GM19328 (cell line): Measurements from ENCODE around the gene ANKRD31.
"Not testable (repeated sequence)": the region's sequence is repeated elsewhere in the genome, so short reads cannot be mapped to it uniquely, and the experiment has no call there.

Experiments
- ATAC-seq: cut with Tn5 transposase; IDR thresholded peaks from one replicate; pipeline ENCODE4 v1.9.1; 2021; ENCODE audit warnings: mild to moderate bottlenecking, moderate library complexity; ENCODE audit not compliant: unreplicated experiment

The ANKRD31 gene

DNA sequence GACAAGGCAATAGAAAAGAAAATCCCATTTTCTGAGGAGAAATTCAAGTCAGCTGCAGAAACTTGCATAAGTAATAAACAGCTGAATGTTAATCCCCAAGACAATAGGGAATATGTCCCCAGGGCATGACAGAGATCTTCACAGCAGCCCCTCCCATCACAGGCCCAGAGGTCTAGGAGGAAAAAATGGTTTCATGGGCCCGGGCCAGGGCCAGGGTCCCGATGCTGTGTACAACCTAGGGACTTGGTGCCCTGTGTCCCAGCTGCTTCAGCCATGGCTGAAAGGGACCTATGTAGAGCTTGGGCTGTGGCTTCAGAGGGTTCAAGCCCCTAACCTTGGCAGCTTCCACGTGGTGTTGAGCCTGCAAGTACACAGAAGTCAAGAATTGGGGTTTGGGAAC lies 75.2 kb downstream of the ANKRD31 start:
- ATAC-seq: not testable (repeated sequence)

DNA sequence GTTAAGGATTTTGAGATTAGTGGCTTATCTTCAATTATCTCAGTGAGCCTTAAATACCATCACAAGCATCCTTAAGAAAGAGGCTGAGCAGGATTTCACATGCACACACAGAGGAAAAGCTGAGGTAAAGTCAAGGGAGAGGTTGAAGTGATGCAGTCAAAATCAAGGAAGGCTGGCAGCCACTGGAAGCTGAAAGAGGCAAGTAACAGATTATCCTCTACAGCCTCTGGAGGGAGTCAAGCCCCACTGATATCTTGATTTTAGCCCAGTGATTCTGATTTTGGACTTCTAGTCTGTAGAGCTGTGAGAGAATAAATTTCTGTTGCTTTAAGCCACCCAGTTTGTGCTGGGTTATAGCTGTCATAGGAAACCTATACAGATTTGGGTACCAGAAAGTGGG lies 80.1 kb downstream of the ANKRD31 start:
- ATAC-seq: no peak

DNA sequence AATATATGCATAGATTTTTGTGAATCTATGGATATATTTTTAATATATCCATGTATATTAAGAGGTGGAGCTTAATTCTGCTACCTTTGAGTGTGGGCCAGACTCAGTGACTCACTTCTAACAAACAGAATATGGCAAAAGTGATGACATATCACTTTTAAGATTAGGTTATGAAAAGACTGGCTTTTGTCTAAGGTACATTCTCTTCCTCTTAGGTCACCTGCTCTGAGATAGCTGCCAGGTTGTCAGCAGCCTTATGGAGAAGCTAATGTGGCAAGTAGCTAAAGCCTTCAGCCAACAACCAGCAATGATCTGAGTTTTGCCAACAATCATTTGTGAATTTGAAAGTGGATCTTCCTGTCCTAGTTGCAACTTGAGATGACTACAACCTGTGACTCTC lies 83.8 kb downstream of the ANKRD31 start:
- no peak for ATAC-seq

DNA sequence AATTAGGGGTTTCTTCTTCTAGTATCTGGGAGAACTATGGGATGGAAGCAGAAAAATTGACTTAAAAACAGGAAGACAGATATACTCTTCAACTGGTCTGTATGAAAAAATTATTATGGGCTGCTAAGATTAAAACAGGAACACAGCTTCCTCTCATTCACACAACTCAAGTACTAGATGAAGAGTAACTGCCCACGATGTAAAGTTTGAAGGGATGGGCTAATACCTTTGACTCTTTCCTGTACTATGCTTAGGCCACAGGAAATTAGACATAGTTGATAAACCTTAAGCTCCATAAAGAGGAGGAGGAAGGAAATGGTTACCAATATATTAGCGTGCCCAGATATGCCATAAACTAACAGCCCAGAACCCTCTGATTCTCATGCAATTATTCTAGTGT lies 88.6 kb downstream of the ANKRD31 start:
- ATAC-seq: no peak

DNA sequence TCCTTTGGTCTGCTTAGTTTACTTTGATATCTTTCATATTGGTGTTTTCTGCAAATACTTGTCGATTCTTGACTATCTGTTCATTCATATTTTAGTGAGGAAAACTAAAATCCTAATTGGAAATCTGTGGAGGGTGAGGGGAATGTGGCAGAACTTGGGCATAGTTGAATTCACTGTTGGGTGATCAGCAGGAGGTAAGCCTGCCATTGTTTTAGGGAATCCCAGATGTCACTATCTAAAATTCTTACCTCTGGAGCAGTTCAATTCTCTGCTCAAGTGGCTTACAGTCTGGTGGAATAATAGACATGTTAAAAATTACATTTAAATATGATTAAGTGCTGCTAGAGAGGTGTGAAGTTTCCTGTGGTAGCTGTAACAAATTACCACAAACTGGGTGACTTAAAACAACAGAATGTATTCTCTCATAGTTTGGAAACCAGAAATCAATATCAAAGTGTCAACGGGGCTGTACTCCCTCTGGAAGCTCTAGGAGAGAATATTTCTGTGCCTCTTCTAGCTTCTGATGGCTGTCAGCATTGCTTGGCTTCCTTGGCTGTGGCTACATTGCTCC lies 94.0 kb downstream of the ANKRD31 start:
- no peak for ATAC-seq

DNA sequence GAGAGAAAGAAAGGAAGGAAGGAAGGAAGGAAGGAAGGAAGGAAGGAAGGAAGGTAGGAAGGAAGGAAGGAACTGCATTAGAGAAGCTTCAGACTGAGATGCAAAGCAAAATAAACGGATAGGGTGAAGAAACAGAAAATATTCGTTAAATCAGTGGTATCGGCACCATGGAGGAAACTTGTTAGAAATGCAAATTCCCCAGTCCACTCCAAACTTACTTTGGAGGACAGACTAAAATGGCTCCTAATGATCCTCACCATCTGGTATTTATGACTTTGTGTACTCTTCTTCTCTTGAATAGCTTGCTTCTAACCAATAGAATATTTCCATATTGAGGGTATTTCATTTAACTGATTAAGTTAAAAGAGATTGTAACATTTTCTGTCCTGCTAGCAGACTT lies 96.4 kb downstream of the ANKRD31 start:
- no peak for ATAC-seq

DNA sequence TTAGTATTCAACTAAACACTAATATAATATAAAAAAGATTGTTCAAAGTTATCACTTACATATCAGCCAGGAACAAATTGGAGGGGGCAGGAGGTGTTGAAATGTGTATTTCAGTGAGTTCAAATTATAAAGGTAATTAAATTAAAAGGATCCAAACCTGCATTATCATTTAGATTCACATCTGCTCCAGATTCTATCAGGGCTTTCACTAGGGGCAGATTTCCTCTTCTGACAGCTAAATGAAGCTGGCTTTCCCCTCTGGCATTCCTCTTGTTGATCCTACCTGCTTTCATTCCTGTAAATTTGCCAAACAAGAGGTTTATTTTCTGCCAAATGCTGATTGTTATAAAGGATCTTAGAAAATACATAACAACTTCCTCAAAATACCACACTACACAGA lies 98.0 kb downstream of the ANKRD31 start:
- no peak for ATAC-seq

DNA sequence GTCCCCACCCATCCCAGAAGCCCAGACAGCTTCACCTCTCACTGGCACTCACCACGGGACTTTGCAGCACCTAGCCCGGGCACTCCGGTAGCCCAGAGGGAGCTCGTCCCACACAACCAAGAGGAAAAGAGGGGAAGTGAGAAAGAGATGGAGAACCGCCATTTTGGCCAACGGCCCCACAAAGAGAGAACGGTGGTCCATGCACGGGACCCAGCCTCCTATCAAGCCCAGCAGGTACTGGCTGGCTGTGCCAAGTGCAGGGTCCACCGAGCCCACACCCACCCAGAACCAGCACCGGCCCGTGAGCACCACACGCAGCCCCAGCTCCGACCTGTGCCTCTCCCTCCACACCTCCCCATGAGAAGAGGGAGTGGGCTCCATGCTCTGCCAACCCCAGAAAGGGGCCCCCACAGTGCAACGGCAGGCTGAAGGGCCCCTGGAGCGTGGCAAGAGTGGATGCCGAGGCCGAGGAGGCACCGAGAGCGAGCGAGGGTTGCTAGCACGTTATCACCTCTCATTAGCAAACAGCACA lies 105.8 kb downstream of the ANKRD31 start:
- no peak for ATAC-seq

DNA sequence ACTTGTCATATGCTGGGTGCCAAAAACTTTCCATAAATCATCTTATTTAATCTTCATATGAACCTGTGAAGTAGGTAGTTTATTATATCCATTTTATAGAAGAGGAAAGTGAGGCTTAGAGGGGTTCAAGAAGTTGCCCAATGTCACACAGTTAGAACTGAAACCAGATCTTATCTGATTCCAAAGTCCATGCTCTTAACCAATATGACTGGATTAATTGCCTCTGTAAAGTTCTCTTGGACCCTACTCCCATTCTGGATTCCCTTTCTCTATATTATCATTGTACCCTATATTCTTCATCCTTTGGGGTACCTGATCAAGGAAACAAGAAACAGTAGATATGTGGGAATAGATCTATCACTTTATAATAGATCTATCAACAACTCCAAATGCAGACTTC lies 119.8 kb downstream of the ANKRD31 start:
- ATAC-seq: no peak

DNA sequence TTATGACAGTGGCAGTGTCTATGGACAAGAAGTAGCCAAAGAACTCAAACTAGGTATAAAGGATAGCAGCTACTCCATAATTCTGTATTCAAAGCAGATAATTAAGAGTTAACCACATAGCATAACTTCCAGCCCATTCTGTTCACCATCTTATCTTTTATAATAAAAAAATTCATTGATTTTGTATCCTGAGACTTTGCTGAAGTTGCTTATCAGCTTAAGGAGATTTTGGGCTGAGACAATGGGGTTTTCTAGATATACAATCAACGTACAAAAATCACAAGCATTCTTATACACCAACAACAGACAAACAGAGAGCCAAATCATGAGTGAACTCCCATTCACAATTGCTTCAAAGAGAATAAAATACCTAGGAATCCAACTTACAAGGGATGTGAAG lies 122.4 kb downstream of the ANKRD31 start:
- ATAC-seq: not testable (repeated sequence)

DNA sequence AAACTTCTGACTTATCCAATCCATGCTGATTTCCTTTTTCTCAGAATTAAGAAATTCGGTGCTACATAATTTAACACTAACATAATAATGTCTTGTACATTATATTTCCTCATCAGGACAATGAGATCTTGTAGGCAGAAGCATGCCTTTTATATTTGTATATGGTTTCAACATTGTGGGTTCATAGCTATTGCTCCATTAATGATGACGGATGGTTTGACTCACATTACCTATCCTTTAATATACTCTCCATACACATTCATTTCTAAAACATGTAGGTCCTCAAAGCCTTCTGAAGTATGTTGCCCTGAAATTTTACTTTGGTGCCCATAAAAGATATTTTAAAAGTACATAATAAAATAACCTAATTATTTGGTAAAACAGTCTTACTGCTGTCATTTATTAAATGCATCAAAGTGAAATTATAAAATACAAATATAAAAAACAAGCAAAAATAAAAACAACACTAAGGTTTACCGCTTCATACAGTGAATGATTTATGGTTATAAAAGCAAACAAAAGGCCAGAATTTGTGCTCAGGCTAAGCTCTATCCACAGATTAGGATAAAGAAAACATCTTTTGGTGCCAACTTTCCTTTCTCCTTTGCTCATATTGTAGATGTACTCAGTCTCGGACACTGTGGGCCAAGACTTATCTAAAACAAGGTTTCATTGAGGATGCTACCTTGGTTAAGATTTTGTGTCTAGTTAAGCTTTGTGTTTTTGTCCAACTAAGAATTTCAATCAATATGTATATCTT lies 123.1 kb downstream of the ANKRD31 start:
- no peak for ATAC-seq

DNA sequence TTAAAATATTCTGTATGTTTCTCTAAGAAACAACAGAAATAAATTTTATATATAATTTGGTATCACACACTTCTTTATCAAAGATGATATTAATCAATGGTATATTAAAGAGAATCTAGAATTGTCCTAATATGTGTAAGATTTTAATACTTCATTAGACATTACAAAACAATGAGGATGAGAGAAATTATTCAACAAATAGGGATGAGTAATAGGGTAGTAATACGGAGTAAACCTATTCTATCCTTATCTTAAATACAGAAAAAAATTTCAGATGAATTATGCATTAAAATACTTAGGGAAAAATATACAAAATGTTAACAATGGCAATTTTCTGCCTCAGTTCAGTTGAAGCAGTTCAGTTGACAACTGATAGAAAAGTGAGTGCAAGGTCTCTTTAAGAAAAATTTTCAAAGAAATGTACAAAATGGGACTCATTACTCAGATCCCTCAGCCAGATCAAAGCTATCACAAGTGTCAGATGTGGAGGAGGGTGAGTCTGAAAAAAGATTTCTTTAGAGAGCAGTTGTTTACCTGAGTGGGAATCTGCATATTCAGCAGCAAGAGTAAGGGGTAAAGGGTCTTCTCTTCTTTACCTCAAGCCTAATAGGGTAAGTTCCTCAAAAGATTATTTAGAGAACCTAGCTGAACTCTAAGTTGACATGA lies 127.6 kb downstream of the ANKRD31 start:
- ATAC-seq: no peak

DNA sequence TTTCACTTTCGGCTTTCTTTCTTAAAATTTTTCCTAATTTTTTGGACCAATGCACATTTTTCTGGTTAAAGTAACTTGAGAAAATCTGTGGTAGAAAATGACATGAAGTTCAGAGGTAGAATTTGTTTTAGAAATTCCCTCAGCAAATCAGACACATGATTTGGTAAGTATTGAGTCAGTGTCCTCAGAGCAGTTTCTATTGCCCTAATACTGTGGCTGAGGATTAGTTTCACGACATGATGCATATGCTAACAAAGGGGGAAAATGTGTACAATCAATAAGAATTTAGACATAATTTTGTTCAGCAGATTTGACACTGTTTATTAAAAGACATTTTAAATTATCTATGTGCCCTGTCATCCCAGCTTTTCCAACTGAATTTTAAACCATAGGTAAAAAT lies 128.2 kb downstream of the ANKRD31 start:
- no peak for ATAC-seq

DNA sequence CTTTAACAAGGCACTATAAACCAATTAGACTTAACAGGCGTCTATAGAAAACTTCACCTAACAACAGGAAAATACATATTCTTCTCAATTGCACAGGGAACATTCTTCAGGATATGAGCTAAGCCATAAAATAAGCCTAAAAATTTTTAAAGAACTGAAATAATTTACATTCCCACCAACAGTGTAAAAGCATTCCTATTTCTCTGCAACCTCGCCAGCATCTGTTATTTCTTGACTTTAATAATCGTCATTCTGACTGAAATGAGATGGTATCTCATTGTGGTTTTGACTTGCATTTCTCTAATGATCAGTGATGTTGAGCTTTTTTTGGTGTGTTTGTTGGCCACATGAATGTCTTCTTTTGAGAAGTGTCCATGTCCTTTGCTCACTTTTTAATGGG lies 140.7 kb downstream of the ANKRD31 start:
- ATAC-seq: not testable (repeated sequence)

DNA sequence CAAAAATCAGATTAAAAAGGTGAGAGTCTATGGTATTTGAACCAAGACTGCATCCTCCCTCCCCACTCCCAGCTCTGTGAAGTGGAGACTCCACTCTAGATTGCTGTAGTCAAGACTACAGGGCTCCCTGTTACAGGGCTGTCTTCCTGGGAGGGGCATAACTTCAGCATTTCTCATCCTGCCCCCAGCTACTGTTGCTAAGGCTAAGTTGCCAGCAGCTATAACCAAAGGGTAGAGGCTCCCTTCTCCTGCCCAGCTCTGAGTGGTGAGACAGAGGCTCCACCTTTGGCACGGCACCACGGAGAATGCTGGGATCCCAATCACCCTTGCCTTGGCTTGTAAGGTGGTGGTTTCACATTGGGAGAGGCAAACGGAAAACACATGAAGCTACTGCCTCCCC lies 145.1 kb downstream of the ANKRD31 start:
- ATAC-seq: no peak

DNA sequence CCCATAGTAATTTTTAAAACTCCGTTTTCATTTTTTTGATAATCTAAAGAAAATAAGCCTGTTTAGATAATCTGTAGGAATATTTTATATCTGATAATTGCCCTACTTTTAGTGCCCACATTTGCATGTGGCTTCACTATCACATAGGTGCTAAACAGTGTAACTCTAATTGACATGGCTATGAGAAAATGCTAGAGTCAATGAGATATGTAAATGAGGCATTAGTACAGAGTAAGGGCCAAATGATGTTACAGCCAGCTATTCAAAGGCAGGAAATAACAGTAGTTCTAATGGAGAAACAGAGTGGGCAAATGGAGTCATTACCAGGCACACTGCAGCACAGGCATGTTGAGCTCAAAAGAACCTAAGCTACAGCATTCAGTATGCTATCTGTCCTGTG lies 147.0 kb downstream of the ANKRD31 start:
- no peak for ATAC-seq

DNA sequence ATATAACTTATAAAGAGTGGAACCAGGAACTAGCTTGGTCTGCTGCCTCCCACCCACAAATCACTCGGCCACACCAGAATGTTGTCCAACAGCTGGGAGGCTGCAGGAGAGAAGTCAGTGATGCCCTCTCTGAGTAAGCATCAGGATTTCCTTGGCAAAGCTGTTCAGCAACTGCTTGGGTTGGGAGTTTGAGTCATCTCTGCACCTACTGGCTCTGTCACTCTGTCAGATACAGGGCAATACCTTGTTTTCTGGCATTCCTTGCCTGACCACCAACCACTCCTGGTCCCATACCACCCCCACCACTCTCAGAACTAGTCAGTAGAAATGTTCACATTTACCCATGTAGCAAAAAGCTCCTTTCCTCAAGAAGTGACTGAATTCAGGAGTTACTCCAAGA lies 147.5 kb downstream of the ANKRD31 start:
- no peak for ATAC-seq

DNA sequence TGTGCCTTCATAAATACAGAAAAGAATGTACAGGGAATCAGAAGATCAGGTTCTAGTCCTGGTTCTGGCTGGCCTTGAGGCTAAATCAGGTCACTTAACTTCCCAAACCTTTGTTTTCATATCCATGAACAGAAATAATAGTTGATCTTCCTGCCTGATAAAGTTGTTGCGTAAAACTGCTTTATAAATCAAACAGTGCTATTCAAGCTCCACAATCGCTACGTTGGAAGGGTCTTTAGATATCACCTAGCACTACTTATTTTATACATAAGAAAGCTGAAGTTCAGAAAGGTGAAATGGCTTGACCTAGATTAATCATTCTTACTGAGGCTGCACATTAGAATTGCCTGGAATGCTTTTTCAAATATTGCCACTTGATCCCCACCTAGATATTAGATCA lies 148.0 kb downstream of the ANKRD31 start:
- ATAC-seq: no peak

DNA sequence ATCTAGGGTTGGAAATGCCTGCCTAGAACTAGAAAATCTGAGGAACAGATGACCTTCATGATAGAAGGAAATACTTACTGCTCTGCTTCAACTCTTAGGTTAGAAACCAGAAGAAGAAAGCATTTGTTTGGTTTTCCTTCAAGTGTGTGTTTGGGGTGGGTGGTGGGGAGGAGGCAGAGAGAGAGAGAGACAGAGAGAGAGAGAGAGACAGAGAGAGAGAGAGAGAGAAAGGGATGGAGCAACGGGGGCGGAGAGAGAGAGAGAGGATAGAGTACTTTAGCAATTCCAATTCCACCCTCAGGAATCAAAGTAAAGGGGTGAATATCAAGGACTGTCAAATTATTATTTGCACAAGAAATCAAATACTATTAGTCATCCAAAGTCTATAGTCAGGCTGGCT lies 155.2 kb downstream of the ANKRD31 start:
- no peak for ATAC-seq

DNA sequence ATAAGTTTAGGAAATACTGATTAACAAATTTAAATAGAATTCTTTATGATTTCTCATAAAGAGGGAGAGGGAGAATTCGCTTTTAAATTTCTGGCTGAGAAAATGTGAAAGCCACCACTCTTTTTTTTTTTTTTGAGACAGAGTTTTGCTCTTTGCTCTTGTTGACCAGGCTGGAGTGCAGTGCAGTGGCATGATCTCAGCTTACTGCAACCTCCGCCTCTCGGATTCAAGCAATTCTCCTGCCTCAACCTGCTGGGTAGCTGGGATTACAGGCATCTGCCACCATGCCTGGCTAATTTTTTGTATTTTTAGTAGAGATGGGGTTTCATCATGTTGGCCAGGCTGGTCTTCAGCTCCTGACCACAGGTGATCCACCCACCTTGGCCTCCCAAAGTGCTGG lies 157.3 kb downstream of the ANKRD31 start:
- not testable (repeated sequence) for ATAC-seq

DNA sequence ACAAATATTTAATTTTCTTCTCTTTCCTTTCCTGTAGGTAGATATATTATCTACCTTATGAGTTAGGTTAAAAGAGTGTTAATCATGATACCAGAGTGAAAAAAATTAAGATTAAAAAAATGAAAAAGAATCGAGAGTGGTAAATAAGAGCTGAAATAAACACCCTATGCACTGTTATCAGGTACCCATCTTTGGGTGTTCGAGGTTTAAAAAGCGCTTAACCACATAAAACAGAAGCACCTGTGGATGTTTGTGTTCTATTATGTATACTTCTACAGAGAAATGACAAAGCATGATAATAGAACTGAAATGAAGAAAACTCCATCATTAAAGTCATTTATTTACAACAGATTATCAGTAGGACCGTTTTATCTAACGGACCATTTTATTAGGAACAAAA lies 158.7 kb downstream of the ANKRD31 start:
- no peak for ATAC-seq

DNA sequence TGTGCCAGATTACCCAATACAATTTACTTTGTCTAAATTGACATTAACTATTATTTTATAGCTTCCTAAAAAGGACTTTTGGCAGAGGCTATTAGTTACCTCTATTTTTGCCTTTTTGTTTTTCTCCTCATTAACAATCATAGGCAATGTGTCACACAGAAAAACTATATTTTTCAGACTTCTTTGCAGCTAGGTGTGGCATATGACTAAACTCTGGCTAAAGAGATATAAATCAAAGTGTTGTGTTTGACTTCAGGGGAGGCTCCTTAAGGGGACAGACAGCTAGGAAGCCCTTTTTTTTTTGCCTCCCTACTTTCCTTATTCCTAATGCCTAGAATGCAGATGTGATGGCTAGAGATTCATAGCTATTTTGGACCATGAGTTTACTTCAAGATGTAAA lies 164.6 kb downstream of the ANKRD31 start:
- no peak for ATAC-seq
